Measurements from ENCODE around the gene OR2A5. TPM values are rescaled to one million over a fixed set of nuclear protein-coding genes. Genes with fewer than 3 reads are reported as not detected.

OR2A5 gene
- total and polyA plus RNA-seq, 2 donors (not counting 1 experiment from before 2014, with no cell fraction given), result not detected

DNA sequence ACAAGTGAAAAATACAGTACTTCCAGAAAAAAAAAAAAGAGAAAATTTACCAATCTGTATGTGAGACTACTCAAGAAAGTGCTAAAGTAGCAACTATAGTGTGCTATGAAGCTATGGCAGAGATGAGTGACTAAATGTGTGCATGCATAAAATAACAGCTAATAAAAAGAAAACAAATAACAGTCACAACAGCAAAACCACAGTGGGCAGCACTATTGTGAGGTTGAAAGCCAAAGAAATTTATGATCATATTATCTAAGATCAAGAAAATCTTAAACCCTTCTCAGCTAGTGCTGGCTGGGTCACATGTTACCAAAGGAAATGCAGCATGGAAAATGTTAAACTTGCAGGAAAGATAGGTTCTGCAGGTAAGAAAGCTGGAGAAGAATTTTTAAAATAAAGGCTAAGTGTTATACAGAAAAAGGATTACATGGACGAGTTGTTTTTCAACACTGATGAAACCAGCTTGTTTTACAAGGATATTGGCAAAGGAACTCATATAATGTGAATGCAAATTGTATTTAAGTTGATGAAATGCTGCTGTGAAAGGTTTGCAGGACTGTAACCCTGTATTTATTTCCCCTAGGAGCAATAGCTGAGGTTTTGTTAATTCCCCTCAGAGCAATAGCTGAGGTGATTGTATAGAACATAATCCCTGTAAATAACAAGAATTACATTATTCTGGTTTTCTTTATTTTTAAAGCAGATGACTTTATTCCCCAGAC lies 15.6 kb upstream of the OR2A5 start:
- H3K4me3 ChIP-seq (ENCODE audit: control extremely low read depth in 1 of 5, extremely low read depth in 1 of 5, insufficient read depth in 1 of 5, low read depth in 2 of 5, low read length in 4 of 5), result no peak overlapping the region
- WGBS (ENCODE audit: insufficient coverage), result 40% methylated on average over 1 of the region's 1 CpG
- intact Hi-C loops (cut with micrococcal nuclease), result no loop called here
- H3K4me2 ChIP-seq (replicated peaks; ENCODE audit: low read depth, low read length, poor library complexity, severe bottlenecking), result no peak overlapping the region
- H3K36me3 ChIP-seq (replicated peaks in 1 of 2; ENCODE audit: control extremely low read depth in 1 of 2, control insufficient read depth in 1 of 2, extremely low read depth in 1 of 2, insufficient read depth in 2 of 2, low read length in 1 of 2), result no peaks in the 10 kb centered on the region
- Mint-ChIP-seq H3K27ac (no peak overlapping the region), H3K27me3 (peaks cover 17% of the 10 kb centered on the region), H3K9me3 (ENCODE audit: insufficient read depth) (no peaks in the 10 kb centered on the region), H3K4me3 (no peak overlapping the region), H3K4me1 (no peaks in the 10 kb centered on the region)
- DNase-seq (no peak), ATAC-seq (ENCODE audit: low read depth) (no peak)
- H4K20me1 ChIP-seq (ENCODE audit: control insufficient read depth, insufficient read depth, low read length, poor library complexity, severe bottlenecking), result no peaks in the 10 kb centered on the region
- H2AFZ ChIP-seq (ENCODE audit: insufficient read depth, low read depth, low read length, poor library complexity, severe bottlenecking), result no peak overlapping the region
- ChIA-PET POLR2A (no interaction called here), CTCF (no interaction called here)
- TF ChIP-seq EZH2 (IDR thresholded peaks at IDR 0.05; ENCODE audit: borderline replicate concordance, insufficient read depth, low read depth, low read length, poor library complexity, severe bottlenecking) (no peak), CTCF (IDR thresholded peaks at IDR 0.05) (no peak)
- no peak overlapping the region for H3K9ac ChIP-seq (ENCODE audit: low read length)
- no peaks in the 10 kb centered on the region for H3K79me2 ChIP-seq (ENCODE audit: control insufficient read depth, insufficient read depth, low read length)
- H3K27me3 ChIP-seq (replicated peaks in 1 of 4; ENCODE audit: control extremely low read depth in 1 of 4, control insufficient read depth in 3 of 4, insufficient read depth in 4 of 4, low read length in 3 of 4), result peaks cover 0 to 8% (median 4%) of the 10 kb centered on the region in 4 experiments
- H3K4me1 ChIP-seq (ENCODE audit: control insufficient read depth in 2 of 2, insufficient read depth in 2 of 2, low read length in 2 of 2), result no peaks in the 10 kb centered on the region
- no peak overlapping the region for H3K27ac ChIP-seq (ENCODE audit: low read length in 2 of 2)
- H3K9me3 ChIP-seq (ENCODE audit: control extremely low read depth in 1 of 3, control insufficient read depth in 2 of 3, insufficient read depth in 1 of 3, low read length in 2 of 3), result no peaks in the 10 kb centered on the region

- DNase-seq (no peak), ATAC-seq (ENCODE audit: low read depth) (no peak)
- no peak for TF ChIP-seq CTCF (IDR thresholded peaks at IDR 0.05)
- no peak for TF ChIP-seq EZH2 (IDR thresholded peaks at IDR 0.05; ENCODE audit: borderline replicate concordance, insufficient read depth, low read depth, low read length, poor library complexity, severe bottlenecking)
- POLR2A ChIA-PET, result no interaction called here
- CTCF ChIA-PET, result no interaction called here
- H3K27ac ChIP-seq (ENCODE audit: low read length in 2 of 2), result no peak overlapping the region
- no peaks in the 10 kb centered on the region for H3K36me3 ChIP-seq (replicated peaks in 1 of 2; ENCODE audit: control extremely low read depth in 1 of 2, control insufficient read depth in 1 of 2, extremely low read depth in 1 of 2, insufficient read depth in 2 of 2, low read length in 1 of 2)
- Mint-ChIP-seq H3K9me3 (ENCODE audit: insufficient read depth) (no peaks in the 10 kb centered on the region), H3K4me1 (no peaks in the 10 kb centered on the region), H3K27ac (no peak overlapping the region), H3K4me3 (no peak overlapping the region), H3K27me3 (peaks cover 17% of the 10 kb centered on the region)
- no peaks in the 10 kb centered on the region for H3K4me1 ChIP-seq (ENCODE audit: control insufficient read depth in 2 of 2, insufficient read depth in 2 of 2, low read length in 2 of 2)
- H3K79me2 ChIP-seq (ENCODE audit: control insufficient read depth, insufficient read depth, low read length), result no peaks in the 10 kb centered on the region
- H3K9me3 ChIP-seq (ENCODE audit: control extremely low read depth in 1 of 3, control insufficient read depth in 2 of 3, insufficient read depth in 1 of 3, low read length in 2 of 3), result no peaks in the 10 kb centered on the region
- no peak overlapping the region for H2AFZ ChIP-seq (ENCODE audit: insufficient read depth, low read depth, low read length, poor library complexity, severe bottlenecking)
- H3K9ac ChIP-seq (ENCODE audit: low read length), result no peak overlapping the region
- peaks cover 0 to 8% (median 4%) of the 10 kb centered on the region in 4 experiments for H3K27me3 ChIP-seq (replicated peaks in 1 of 4; ENCODE audit: control extremely low read depth in 1 of 4, control insufficient read depth in 3 of 4, insufficient read depth in 4 of 4, low read length in 3 of 4)
- H3K4me2 ChIP-seq (replicated peaks; ENCODE audit: low read depth, low read length, poor library complexity, severe bottlenecking), result no peak overlapping the region
- no peaks in the 10 kb centered on the region for H4K20me1 ChIP-seq (ENCODE audit: control insufficient read depth, insufficient read depth, low read length, poor library complexity, severe bottlenecking)
- intact Hi-C loops (cut with micrococcal nuclease), result no loop called here
- H3K4me3 ChIP-seq (ENCODE audit: control extremely low read depth in 1 of 5, extremely low read depth in 1 of 5, insufficient read depth in 1 of 5, low read depth in 2 of 5, low read length in 4 of 5), result no peak overlapping the region
These were observed 13.4 kb upstream of the OR2A5 start for GRCh38 chr7:144035385-144035784.
